ENCODE data around the gene PNN.
"Not testable (repeated sequence)": the region's sequence is repeated elsewhere in the genome, so short reads cannot be mapped to it uniquely, and the experiment has no call there.

Gene PNN

GRCh38 chr14:39174560-39175444, at the start of gene PNN:
PNN (plus strand) TSS chr14:39175254; CDS start chr14:39175280, 26 bp downstream.
- peak; percentile 96 for DNase-seq

- not testable (repeated sequence) for DNase-seq
Observed at GRCh38 chr14:39137835-39138234, 37.2 kb upstream of the PNN start.

- no peak for DNase-seq
Observed at GRCh38 chr14:39138440-39138839, 36.6 kb upstream of the PNN start.

GRCh38 chr14:39140170-39140569, 34.9 kb upstream of the PNN start:
- no peak for DNase-seq

- not testable (repeated sequence) for DNase-seq
Observed at GRCh38 chr14:39141623-39142022, 33.4 kb upstream of the PNN start.

GRCh38 chr14:39143226-39143625, 31.8 kb upstream of the PNN start:
- DNase-seq = not testable (repeated sequence)

GRCh38 chr14:39145266-39145966, 29.6 kb upstream of the PNN start:
- DNase-seq = no peak

GRCh38 chr14:39154594-39155189, 20.4 kb upstream of the PNN start:
- no peak for DNase-seq

- no peak for DNase-seq
Observed at GRCh38 chr14:39157491-39157890, 17.6 kb upstream of the PNN start.

- DNase-seq = no peak
Observed at GRCh38 chr14:39158222-39158858, 16.7 kb upstream of the PNN start.

- DNase-seq = no peak
Observed at GRCh38 chr14:39160494-39160893, 14.6 kb upstream of the PNN start.

GRCh38 chr14:39167797-39168320, 7.2 kb upstream of the PNN start:
- DNase-seq = not testable (repeated sequence)

GRCh38 chr14:39168591-39168990, 6.5 kb upstream of the PNN start:
- no peak for DNase-seq

GRCh38 chr14:39169541-39169900, 5.5 kb upstream of the PNN start:
- DNase-seq = no peak

GRCh38 chr14:39173198-39173597, 1.9 kb upstream of the PNN start:
- DNase-seq = no peak

GRCh38 chr14:39175445-39176262, 600 bp downstream of the PNN start:
- peak; percentile 60 for DNase-seq

GRCh38 chr14:39176263-39177167, 1.5 kb downstream of the PNN start:
- no peak for DNase-seq

- no peak for DNase-seq
Observed at GRCh38 chr14:39177168-39177545, 2.1 kb downstream of the PNN start.

- DNase-seq = no peak
Observed at GRCh38 chr14:39179042-39179441, 4.0 kb downstream of the PNN start.

GRCh38 chr14:39180553-39180952, 5.5 kb downstream of the PNN start:
- DNase-seq = no peak

All from NCI-H526 treated with DMSO at 0.1 percent for 48 hours (cell line).